ENCODE measurements around the gene DDX19B.

DNA sequence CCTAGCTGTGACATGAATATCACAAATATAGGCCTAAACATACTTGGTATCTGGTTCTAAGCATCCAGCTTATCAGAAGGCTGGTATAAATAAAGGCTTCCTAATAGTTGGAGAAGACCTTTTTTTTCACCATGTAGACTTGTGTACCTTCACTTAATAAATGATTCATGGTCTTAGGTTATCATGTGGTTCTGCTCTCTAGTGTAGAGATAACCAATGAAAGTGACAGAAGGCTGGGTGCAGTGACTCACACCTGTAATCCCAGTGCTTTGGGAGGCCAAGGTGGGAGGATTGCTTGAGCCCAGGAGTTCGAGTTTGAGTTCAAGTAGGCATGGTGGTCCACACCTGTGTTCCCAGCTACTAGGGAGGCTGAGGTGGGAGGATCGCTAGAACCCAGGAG is 50.8 kb downstream of the DDX19B start:
- TF ChIP-seq, protein P1, sequence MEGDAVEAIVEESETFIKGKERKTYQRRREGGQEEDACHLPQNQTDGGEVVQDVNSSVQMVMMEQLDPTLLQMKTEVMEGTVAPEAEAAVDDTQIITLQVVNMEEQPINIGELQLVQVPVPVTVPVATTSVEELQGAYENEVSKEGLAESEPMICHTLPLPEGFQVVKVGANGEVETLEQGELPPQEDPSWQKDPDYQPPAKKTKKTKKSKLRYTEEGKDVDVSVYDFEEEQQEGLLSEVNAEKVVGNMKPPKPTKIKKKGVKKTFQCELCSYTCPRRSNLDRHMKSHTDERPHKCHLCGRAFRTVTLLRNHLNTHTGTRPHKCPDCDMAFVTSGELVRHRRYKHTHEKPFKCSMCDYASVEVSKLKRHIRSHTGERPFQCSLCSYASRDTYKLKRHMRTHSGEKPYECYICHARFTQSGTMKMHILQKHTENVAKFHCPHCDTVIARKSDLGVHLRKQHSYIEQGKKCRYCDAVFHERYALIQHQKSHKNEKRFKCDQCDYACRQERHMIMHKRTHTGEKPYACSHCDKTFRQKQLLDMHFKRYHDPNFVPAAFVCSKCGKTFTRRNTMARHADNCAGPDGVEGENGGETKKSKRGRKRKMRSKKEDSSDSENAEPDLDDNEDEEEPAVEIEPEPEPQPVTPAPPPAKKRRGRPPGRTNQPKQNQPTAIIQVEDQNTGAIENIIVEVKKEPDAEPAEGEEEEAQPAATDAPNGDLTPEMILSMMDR (IDR thresholded peaks at IDR 0.05 in 2 of 3, conservative IDR thresholded peaks at IDR 0.05 in 1 of 3; ENCODE audit: insufficient read depth in 2 of 3, low read depth in 1 of 3, low read length in 3 of 3) = no peak
- TF ChIP-seq YY1 (IDR thresholded peaks at IDR 0.05; ENCODE audit: borderline replicate concordance in 1 of 3, control insufficient read depth in 1 of 3, extremely low read depth in 1 of 3, insufficient read depth in 3 of 3, insufficient read length in 1 of 3, insufficient replicate concordance in 2 of 3, low read depth in 1 of 3, low read length in 2 of 3) = no peak
- no peak for TF ChIP-seq CHD4 (IDR thresholded peaks at IDR 0.05; ENCODE audit: insufficient read depth, insufficient replicate concordance, low read depth, low read length, poor library complexity, severe bottlenecking)
- TF ChIP-seq EWSR1 (IDR thresholded peaks at IDR 0.05; ENCODE audit: borderline replicate concordance, low read depth, partially characterized antibody) = no peak
- TF ChIP-seq, protein P2, sequence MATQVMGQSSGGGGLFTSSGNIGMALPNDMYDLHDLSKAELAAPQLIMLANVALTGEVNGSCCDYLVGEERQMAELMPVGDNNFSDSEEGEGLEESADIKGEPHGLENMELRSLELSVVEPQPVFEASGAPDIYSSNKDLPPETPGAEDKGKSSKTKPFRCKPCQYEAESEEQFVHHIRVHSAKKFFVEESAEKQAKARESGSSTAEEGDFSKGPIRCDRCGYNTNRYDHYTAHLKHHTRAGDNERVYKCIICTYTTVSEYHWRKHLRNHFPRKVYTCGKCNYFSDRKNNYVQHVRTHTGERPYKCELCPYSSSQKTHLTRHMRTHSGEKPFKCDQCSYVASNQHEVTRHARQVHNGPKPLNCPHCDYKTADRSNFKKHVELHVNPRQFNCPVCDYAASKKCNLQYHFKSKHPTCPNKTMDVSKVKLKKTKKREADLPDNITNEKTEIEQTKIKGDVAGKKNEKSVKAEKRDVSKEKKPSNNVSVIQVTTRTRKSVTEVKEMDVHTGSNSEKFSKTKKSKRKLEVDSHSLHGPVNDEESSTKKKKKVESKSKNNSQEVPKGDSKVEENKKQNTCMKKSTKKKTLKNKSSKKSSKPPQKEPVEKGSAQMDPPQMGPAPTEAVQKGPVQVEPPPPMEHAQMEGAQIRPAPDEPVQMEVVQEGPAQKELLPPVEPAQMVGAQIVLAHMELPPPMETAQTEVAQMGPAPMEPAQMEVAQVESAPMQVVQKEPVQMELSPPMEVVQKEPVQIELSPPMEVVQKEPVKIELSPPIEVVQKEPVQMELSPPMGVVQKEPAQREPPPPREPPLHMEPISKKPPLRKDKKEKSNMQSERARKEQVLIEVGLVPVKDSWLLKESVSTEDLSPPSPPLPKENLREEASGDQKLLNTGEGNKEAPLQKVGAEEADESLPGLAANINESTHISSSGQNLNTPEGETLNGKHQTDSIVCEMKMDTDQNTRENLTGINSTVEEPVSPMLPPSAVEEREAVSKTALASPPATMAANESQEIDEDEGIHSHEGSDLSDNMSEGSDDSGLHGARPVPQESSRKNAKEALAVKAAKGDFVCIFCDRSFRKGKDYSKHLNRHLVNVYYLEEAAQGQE (IDR thresholded peaks at IDR 0.05; ENCODE audit: borderline replicate concordance) = no peak
- TF ChIP-seq, protein P2 (CRISPR knock-in tag; IDR thresholded peaks at IDR 0.05; ENCODE audit: low read depth) = no peak
- TF ChIP-seq POLR2A (conservative IDR thresholded peaks at IDR 0.05) = 0 out of 2 replicates have a peak, but pooled peaks have one; percentile 28
- no peak for TF ChIP-seq RBFOX2 (IDR thresholded peaks at IDR 0.05; ENCODE audit: low read depth, low read length)
- no peak for TF ChIP-seq POLR2AphosphoS5 (IDR thresholded peaks at IDR 0.05; ENCODE audit: control insufficient read depth, insufficient read depth, low read depth, low read length)
- TF ChIP-seq, protein P3, sequence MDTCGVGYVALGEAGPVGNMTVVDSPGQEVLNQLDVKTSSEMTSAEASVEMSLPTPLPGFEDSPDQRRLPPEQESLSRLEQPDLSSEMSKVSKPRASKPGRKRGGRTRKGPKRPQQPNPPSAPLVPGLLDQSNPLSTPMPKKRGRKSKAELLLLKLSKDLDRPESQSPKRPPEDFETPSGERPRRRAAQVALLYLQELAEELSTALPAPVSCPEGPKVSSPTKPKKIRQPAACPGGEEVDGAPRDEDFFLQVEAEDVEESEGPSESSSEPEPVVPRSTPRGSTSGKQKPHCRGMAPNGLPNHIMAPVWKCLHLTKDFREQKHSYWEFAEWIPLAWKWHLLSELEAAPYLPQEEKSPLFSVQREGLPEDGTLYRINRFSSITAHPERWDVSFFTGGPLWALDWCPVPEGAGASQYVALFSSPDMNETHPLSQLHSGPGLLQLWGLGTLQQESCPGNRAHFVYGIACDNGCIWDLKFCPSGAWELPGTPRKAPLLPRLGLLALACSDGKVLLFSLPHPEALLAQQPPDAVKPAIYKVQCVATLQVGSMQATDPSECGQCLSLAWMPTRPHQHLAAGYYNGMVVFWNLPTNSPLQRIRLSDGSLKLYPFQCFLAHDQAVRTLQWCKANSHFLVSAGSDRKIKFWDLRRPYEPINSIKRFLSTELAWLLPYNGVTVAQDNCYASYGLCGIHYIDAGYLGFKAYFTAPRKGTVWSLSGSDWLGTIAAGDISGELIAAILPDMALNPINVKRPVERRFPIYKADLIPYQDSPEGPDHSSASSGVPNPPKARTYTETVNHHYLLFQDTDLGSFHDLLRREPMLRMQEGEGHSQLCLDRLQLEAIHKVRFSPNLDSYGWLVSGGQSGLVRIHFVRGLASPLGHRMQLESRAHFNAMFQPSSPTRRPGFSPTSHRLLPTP (IDR thresholded peaks at IDR 0.05; ENCODE audit: borderline replicate concordance, extremely low read depth, insufficient read length) = no peak
- no peak for TF ChIP-seq MTA1 (IDR thresholded peaks at IDR 0.05; ENCODE audit: borderline replicate concordance)
- no peak for TF ChIP-seq SPI1 (IDR thresholded peaks at IDR 0.05; ENCODE audit: borderline replicate concordance, low read depth, low read length)
- TF ChIP-seq RHOXF2B (CRISPR knock-in tag; conservative IDR thresholded peaks at IDR 0.05) = no peak

All from K562 (cell line).